T follicular helper cell (primary cell): ENCODE measurements around the gene WTAP.
A peak's percentile ranks its signal among the peaks of the same experiment; 100 is the strongest.
"Not testable (repeated sequence)": the region's sequence is repeated elsewhere in the genome, so short reads cannot be mapped to it uniquely, and the experiment has no call there.

Experiments
- DNase-seq: peaks from one replicate; pipeline ENCODE4 v3.0.0-alpha.2; 2020; ENCODE audit warnings: low read depth
- total RNA-seq, 2 experiments: gene quantifications; one replicate each; lab custom pipeline; 2026; lab: John Stamatoyannopoulos, UW

Gene WTAP
- total RNA-seq, result 175 to 190 reads per million in 2 experiments

DNA sequence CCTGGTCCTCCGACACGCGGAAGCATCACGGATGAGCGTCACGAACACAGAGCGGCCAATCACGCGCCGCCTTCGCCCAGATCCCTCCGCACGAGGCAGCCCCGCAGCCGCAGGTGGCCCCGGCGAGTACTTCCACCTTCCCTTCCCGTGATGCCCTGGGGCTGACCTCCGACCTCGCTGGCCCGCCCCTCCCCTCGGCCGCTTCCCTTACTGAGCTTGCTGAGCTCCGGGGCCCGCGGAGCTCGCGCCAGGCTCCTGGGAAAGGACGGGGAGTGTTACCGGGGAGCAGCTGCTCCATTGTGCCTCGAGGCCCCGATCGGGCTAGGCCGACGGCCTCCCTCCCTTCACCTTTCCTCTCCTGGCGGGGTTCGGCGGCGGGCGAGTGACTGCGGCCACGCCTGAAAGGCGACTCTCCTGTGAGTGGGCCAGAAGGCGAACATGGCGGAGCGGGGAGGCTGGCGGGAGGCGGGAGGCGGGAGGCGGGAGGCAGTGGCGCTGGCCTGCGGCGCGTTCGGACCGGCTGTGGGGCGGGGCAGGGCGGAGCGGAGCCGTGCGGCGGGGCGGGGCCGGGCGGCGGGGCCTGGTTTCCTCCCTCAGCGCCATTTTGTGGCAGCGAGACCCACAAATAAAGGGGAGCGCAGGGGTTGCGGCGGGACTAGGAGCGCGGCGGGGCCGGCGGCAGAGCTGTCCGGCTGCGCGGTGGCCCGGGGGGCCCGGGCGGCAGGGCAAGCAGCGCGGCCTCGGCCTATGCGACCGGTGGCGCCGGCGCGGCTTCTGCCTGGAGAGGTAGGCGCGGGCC lies at the start of gene WTAP:
WTAP (plus strand) TSS at position 589 of the 799 bp plus-strand sequence. CDS start 8,760 bp downstream, outside the sequence.
- DNase-seq, result peak; percentile 96

DNA sequence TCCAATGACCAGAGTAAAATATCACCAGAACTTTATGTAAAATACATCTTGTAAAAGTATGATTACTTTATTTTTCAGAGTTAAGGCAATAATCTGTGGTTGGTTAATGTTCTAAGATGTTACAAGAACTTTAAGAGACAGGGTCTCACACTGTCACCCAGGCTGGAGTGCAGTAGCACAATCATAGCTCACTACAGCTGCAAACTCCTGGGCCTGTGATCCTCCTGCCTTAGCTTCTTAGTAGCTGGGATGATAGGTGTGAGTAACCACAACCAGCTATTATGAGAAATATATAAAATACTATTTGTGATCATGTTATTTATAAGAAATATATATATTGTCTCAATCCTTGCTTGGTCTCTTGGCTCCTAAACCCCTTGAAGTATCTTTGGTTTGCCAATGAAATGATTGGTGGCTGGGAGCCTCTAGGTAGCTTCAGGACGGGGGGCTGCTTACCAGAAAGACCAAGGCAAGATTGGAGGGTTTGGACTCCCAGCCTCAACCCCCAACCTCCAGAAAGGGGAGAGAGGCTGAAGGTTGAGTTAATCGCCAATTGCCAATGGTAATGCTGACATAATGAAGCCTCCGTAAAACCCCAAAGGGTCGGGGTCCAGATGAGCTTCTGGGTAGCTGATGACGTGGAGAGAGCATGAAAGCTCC lies 49.7 kb upstream of the WTAP start:
- DNase-seq, result no peak

DNA sequence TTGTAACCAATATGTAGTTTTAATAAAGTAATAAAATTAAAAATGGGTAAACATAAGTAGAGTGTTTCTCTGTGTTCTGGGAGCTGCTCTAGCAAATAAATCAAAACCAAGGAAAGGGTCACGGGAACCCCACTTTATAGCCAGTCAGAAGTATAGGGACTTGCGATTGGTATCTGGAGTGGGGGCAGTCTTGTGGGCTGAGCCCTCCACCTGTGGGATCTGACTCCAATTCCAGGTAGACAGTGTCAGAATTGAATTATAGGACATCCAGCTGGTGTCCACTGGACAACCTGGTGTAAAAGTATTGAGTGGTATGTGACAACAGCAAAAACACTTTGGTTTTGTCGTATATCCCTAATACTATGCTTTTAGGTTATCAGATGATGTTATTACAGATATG lies 48.7 kb upstream of the WTAP start:
- DNase-seq, result no peak

DNA sequence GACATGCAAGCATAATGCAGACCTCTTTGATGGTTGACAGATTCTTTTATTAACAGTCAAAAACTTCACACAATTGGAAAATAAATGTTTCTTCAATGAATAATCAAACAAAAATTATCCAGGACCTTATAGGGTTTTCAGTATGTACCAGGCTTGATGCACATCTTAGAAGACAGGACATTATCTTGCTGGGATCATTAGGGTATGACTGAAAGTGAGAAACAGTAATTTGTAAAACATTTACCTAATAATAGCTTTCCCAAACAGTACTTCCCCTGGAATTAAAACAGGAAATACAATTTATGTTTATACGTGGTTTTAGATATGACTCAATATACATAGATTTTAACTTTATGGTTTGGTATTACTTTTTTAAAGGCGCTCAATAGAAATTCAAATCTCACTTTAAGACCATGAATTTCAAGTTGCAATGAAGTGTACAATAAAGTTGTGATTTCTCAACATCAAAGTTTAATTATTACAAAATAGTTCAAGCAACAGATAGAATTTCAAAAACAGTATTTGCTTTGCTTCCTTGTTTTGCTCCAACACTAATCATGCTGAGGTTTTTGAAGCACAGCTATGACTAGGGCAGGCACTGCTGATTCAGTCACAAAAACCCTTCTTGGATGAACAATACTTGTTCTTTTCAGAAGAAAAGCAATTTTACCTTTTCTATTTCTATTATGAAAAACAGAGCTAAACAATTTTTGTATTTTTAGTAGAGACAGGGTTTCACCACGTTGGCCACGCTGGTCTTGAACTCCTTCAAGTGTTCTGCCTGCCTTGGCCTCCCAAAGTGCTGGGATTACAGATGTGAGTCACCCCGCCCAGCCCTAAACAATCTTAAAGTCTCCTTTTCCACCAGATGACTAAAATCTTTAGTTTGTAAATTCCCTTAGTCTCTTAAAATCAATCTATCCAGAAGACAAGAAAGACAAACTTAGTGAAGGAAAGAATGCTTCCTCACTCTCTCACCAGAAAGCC lies 47.9 kb upstream of the WTAP start:
- DNase-seq, result no peak

DNA sequence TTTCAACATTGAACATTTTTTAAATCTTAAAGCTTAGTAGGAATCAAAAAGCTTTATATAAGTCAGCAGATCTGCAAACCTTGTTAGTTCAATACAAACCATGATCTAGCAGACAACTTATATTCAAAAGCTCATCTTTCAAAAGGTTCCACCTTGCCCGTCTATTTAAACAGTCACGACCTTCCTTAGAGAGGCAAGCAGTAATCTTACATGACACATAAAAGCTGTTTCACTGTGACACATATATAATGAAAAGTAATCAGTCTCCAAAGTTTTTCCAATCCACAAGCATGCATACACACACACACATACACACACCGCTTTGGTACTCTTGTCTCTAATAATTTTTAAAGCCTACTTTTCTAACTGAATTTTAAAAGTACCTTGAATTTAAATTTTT lies 47.2 kb upstream of the WTAP start:
- no peak for DNase-seq

DNA sequence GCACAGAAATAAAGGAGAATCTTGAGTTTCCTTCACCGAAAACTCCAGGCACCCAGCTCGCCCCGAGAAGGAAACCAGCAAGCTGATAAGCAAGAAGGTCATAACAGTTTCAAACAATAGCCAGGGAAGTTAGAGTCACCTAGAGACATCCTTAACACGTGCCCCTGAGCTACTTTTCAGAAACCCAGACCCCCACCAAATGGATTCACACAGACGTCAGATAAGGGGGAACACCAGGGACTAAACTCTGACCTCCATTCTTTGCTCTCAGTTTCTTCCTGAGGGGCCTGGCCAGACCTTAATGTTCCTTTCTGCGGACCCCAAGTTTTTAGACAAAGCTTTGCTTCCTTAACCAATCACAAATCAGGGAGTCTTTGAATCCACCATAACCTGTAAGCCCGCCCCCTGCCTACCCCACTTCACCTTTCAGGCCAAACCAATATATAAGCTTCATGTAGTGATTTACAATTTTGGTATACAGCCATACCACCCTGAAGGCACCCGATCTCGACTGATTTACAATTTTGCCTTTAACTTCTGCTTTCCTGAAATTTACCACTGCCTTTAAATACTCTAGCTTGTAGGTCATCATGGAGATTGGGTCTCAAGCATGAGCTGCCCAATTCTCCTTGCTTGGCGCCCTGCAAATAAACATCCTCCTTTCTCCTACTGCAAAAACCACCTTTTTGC lies 46.0 kb upstream of the WTAP start:
- DNase-seq, result no peak

DNA sequence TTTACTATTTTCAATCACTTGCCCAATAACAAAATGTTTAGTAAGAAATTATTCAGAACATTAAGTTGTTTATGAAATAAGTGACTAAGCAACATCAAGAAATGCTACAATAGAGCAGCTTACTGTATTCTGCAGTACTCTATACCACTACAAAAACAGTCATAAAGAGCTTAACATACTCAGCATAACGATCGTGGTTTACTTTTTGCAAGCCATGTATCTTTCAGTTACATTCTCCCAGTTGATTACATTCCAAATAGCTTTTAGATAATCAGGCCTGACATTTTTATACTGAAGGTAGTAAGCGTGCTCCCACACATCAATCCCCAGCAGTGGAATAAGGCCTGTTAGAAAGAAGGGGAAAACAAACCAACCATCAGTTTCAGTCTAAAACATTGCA lies 45.0 kb upstream of the WTAP start:
- no peak for DNase-seq

DNA sequence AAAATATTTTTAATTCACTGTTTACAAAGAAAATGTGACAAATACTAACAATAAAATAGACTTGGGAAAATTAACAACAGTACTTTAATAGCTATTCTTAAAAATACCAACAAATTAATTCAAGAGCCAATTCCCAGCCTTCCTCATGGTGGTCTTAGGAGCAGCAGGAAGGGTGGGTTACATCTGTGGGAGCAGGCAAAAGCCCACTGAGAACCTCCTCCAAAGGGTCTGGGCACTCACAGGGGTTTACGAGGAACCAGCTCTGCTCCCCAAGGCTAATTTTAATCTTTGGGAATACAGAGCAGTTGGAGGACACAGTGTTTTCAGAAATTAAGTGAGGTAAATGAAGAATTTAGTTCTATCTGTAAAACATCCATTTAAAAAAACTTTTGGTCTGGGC lies 44.5 kb upstream of the WTAP start:
- DNase-seq, result no peak

DNA sequence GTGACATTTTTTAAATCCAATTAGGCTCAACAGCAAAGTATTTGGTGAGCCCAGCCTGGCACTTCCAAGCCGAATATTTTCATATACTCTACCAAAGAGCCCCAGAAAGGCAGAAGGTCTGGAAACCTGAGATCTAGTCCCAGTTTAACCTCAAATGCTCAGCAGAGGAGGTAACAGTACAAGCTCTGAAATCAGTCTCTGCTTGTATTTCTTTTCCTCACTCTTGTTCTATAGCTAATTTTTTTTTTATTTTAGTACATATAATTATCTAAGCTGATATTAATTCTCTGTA lies 43.3 kb upstream of the WTAP start:
- no peak for DNase-seq

DNA sequence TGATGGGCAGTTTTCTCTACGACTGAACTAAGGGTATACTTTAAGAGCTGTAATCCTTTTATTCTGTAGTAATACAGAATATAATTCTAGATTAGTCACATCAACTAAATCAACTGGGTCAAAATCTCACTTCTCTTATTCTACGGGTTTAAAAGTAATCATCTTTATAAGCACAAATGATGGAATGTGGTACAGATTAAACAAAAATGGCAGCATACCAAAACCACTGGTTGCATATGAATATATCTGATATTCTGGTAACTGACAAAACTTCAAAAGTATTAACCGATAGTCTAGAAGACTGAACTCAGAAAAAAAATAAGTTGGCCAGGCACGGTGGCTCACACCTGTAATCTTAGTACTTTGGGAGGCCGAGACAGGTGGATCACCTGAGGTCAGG lies 41.3 kb upstream of the WTAP start:
- DNase-seq, result no peak

DNA sequence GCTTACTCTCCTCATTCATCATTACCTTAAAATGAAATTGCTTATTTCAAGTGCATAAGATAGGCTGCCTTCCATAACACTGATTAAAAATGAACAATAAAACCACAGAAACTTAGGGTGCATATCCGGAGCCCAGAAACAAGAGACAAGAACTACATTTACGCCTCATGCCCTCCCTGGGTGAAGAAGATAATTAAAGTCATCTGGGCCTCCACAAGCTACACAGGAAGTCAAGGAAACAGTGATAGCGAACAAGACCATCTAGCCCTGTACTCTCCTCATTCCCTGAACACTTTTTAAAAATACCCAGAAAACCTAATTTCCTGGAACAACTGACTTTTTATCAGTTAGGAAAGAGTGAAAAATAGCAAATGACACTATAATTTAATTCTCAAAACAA lies 40.6 kb upstream of the WTAP start:
- DNase-seq, result no peak

DNA sequence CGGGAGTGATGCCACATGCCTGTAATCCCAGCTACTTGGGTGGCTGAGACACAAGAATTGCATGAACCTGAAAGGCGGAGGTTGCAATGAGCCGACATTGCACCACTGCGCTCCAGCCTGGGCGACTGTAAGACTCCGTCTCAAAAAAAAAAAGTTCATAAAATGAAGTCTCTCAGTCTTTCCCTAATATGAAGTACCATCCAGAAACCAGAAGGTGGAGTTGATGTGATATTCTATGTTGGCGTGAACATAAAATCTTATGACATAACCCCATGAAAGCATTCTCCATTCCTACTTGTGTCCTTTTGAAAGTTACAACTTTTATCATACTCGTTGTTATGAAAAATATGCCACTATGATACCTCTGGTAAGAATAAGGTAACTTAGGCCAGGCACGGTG lies 40.0 kb upstream of the WTAP start:
- DNase-seq, result no peak

DNA sequence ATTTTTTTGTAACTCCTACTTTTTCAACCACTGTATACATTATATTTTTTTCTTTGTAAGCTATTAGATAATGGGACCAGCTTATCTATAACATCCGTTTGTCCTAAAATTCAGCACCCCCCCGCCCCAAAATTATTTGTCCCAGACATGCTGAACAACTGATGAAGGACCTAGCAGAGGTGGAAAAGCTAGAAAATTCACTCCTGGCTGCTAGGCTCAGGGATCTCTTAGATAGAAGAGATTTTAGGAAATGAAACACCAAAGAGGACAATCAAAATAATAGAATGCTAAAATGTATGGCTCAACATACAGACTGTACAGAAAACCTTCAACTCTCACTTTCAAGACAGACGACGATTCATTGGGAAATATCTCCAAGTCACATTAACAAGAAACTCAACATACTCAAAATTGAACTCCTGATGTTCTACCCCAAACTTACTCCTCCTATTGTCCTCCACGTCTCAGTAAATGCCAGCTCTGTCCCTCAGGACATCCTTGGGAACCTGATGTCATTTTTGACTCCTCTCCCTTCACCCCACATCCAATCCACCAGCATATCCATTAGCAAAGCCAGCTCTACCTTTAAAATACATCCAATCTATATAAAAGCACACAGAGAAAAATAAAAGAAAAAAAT lies 38.9 kb upstream of the WTAP start:
- DNase-seq, result no peak

DNA sequence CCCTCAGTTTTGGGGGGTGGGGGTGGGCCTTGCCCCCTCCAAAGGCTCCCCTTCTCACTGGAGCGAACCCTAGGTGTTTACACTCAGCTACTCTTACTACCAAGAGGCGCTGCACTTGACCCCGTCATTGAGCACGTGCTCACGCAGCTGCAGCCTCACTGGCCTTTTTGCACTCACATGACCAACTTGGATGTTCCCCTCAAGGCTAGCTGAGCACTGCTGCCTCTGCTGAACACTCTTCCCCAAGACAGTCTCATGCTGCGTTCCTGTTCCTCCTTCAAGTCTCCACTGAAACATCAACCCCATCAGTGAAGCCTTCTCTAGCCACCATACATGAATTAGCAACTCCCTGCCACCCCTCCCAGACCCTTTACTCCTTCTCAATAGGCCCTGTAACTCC lies 38.3 kb upstream of the WTAP start:
- no peak for DNase-seq

DNA sequence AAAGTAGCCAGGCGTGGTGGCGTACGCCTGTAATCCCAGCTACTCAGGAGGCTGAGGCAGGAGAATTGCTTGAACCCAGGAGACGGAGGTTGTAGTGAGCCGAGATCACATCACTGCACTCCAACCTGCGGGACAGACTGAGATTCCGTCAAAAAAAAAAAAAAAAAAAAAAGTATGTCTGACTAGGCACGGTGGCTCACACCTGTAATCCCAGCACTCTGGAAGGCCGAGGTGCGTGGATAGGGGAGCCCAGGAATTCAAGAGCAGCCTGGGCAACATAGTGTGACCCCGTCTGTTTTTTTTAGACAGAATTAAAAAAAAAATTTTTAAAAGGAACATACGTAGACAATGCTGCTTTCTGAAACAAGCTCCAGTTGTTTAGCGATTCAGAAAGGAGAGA lies 37.2 kb upstream of the WTAP start:
- not testable (repeated sequence) for DNase-seq

DNA sequence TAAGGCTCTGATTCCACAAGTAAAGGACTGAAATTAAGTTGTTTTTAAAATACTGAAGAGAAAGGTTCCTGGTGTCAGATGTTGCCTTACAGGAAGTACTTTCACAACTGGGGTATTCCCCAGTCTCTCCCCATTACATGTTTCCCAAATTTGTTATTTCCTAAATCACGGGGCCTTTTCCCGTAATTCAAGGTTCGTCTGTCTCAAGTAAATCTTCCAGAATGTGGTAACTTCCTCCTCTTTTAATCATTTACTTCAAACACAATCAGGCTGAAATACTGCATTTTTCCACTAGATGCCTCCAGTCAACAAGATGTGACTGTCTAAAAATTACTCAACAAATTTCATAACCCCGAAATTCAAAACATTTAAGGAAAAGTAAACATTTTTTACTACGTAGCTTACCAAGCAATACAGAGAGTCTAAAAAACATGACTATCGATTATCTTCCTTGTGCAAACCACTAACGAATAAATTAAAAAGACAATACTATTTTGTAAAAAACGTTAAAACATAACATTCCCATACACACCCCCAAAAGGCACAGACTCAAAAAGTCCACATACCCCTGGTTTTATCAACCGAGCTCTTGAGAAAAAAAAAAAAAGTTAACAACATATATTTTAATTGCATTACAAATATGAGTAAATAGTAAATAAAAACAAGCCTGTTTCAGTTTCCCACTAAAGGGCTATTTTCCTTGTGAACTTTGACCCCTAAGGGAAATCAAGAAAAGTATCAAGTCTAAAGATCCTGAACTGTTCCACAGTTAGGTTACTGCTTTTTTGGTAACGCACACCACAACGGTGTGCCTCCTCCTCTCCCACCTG lies 36.0 kb upstream of the WTAP start:
- DNase-seq, result no peak

DNA sequence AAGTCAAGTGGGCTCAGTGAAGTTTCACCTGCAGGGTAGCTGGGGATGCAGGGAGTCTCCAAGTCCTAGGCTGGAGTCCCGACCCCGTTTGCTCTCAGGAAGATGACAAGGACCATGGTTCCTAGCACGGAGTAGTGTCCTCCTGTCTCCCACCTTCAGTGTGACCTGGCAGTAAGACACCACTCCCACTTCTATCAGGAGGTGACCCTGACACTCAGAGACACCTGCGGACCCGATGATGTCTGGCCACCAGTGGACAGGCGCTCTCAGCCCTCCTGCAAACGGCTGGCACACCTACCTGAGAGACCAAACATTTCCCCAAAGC lies 35.4 kb upstream of the WTAP start:
- DNase-seq, result no peak

DNA sequence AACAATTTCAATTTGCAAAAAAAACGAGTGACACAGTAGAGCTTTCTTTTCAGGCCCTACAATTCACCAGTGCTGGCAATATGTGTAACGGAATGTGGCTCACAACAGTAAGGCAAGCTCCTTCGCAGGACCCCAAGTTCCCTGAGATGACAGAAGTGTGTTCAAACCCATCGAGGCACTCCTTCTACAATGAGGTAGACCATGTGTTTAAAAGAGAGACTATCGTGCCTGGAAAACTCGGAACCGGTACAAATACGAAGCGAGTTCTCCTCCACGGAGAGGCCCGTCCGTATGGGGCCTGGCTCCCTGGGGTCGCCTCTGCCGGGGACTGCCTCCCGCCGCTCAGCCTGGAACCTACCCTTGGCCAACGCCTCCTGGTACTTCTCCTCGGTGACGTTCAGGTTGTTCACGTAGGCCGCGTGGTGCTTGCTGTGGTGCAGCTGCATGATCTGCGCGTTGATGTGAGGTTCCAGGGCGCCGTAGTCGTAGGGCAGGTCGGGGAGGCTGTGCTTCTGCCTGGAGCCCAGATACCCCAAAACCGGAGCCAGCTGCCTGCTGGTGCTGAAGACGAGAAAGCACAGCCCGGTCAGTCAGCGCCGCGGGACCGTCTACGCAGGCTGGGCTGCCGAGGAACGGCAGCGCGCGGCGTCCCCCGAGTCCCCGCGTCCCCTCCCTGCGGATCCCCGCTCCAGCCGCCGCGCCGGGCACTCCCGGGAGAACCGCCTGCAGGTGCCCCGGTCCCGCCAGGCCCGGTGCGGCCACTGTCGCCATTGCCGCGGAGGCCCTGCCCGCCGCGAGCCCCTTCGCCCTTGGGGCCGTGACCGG lies 34.8 kb upstream of the WTAP start:
- peak; percentile 42 for DNase-seq

DNA sequence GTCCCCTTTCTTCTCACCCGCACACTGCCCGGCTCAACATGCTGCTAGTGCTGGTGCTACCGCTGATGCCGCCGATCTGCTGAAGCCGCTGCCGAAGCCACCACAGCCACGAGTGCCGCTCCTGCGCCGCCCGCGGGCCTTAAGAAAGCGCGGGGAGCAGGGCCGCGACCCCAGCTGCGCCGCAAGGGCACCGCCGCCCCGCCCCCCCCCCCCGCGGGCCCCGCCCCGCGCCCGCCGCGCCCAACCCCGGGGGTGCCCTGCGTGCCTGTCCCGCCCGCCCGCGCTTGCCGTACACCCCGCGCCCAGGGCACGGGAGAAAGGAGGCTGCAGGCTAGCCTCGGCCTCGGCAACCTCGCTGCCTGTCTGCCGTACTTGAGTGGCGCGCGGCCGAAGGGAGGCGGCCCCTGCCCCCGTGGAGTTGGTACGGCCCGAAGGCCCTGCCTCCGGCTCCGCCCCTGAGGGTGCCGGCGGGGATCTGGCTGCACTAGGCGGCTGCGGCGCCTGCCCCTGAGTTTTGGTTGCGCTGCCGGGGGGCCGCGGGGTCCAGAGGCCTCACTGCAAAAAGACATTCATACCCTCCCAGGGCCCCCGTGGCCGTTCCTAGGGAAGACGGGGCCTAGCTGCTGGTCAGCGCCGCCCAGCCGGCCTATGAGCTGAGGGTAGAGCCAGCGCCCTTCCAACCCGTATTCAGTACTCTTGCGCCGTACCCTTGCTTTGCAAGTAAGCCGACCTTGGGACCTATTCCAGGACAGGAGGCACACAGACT lies 34.0 kb upstream of the WTAP start, which contains the start of gene SOD2:
SOD2 (minus strand) TSS at position 114 of the 766 bp plus-strand sequence; CDS start at position 40, 74 bp downstream.
- DNase-seq, result peak; percentile 72
